ENCODE results near the gene AATK. TPM values are rescaled to one million over a fixed set of nuclear protein-coding genes. Genes with fewer than 3 reads are reported as not detected.
"Not testable (repeated sequence)": the region's sequence is repeated elsewhere in the genome, so short reads cannot be mapped to it uniquely, and the experiment has no call there.

AATK gene
- total RNA-seq, 4 donors from 2014 or later: 0.64 to 2.8 (median 1.1) TPM

DNA sequence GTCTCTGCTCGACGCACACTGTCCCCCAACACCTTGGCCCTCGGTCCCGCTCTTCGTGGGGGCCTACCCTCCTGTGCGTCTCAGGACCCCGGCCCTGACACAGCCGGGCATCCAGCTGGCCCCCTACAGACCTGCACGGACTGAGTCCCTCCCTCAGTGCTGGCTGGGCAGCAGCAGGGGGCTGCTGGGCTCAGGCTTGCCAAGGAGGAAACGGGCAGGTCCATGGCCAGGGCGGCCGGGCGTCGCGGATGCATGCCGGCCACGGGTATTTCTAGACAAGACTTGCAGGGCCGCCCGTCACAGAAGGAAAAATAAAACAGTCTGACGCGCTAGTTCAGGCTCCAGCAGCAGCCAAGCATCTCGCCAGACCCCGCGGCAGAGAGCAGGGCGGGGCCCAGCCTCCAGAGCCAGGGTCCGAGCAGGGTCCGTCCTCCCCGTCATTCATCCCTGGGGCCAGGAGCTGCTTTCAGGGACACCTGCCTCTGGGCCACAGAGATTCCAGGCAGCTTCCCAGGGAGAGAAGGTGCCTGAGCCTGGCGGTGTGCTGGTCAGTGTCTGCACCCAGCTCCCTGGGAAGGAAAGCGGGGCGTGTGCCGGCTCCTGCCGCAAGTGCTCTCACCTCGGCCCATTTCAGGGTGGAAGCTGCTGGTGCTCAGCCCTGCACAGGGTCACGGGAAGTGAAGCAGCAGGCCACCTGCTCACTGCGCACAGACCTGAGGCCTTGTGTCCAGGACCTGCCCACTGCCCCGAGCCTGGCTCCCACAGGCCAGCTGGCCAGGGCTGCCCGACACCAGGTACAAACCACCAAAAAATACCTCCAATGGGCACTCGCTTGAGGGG, 8.0 kb downstream of the AATK start:
- WGBS: 74% methylated on average over 16 of the region's 39 CpGs
- peaks cover 5% of the 10 kb centered on the region for H3K4me1 ChIP-seq
- H3K9me3 ChIP-seq: no peaks in the 10 kb centered on the region
- H3K36me3 ChIP-seq: no peaks in the 10 kb centered on the region
- peaks cover 33% of the 10 kb centered on the region for H3K27me3 ChIP-seq
- no peak overlapping the region for H3K4me3 ChIP-seq
- no peak for DNase-seq (ENCODE audit: low spot score in 2 of 2)
- TF ChIP-seq EP300 (IDR thresholded peaks at IDR 0.05) (no peak), POLR2AphosphoS5 (IDR thresholded peaks at IDR 0.05) (no peak), POLR2A (IDR thresholded peaks at IDR 0.05) (no peak)
- TF ChIP-seq, protein P1, sequence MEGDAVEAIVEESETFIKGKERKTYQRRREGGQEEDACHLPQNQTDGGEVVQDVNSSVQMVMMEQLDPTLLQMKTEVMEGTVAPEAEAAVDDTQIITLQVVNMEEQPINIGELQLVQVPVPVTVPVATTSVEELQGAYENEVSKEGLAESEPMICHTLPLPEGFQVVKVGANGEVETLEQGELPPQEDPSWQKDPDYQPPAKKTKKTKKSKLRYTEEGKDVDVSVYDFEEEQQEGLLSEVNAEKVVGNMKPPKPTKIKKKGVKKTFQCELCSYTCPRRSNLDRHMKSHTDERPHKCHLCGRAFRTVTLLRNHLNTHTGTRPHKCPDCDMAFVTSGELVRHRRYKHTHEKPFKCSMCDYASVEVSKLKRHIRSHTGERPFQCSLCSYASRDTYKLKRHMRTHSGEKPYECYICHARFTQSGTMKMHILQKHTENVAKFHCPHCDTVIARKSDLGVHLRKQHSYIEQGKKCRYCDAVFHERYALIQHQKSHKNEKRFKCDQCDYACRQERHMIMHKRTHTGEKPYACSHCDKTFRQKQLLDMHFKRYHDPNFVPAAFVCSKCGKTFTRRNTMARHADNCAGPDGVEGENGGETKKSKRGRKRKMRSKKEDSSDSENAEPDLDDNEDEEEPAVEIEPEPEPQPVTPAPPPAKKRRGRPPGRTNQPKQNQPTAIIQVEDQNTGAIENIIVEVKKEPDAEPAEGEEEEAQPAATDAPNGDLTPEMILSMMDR (IDR thresholded peaks at IDR 0.05): no peak
- H3K27ac ChIP-seq: no peak overlapping the region

DNA sequence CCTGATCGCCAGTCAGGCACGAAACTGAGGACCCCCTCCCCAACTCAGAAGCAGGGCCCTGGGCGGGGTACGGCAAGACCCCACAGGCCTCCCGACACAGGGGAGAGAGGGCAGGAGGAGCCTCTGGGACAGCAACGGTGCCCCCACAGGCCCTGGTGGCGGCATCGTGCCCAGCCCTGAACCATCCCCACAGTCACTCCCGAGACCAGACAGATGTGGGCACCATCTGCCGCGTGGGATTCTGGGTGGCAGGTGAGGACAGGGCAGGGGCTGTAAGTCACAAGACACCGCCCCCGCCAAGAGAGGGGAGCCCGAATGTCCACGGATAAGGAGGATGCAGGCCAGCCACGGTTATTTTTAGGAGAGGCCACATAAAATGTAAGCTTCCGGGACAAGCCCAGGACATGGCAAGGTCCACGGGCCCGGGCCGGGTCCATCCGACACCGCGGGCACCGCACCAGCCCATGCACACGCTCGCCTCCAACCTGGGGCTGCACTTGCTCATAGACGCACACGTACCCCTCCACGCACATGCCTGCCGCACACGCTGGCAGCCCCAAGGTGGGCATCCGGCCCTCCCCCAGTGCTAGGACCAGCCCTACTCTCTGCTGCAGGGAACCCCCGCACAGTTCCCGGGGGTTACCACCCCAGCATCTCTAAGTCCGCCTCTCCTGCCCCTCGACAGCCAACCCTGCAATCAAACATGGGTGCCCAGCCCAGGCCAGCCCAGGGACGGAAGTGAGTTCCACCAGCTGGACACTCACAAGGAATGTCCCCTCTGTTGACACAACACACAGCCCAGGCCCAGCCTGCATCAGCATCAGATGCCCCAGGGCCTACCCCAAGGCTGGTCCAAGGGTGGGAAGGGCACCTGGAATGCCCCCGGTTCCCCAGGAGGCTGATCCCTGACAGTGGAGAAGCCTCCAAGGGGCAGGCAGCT, 8.9 kb downstream of the AATK start:
- H3K27ac ChIP-seq: no peak overlapping the region
- TF ChIP-seq POLR2A (IDR thresholded peaks at IDR 0.05) (no peak), EP300 (IDR thresholded peaks at IDR 0.05) (no peak), POLR2AphosphoS5 (IDR thresholded peaks at IDR 0.05) (no peak)
- TF ChIP-seq, protein P1 (IDR thresholded peaks at IDR 0.05): no peak
- DNase-seq (ENCODE audit: low spot score in 2 of 2): no peak
- H3K36me3 ChIP-seq: no peaks in the 10 kb centered on the region
- H3K9me3 ChIP-seq: no peaks in the 10 kb centered on the region
- peaks cover 5% of the 10 kb centered on the region for H3K4me1 ChIP-seq
- WGBS: 89% methylated on average over 8 of the region's 38 CpGs
- H3K4me3 ChIP-seq: no peak overlapping the region
- peaks cover 27% of the 10 kb centered on the region for H3K27me3 ChIP-seq

DNA sequence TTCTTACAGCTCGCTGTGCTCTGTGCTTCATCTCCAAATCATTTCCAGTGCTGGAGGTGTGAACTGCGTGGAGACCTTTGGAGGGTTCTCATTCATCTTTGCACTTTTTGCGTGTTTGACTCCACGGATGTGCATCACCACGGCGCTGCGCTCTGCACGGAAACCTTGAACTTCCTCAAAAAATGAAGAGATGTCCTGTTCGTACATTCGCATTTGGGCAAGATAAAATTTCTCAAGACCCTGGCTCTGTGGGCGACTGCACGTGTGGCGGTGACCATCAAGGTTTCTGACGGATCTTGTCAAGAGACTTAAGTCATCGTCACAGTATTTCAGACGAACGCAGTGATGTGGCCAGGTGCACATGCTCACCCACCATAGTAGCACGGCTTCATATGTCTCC, 11.1 kb downstream of the AATK start:
- no peak for DNase-seq (ENCODE audit: low spot score in 2 of 2)
- 96% methylated on average over 18 of the region's 18 CpGs for WGBS
- H3K4me3 ChIP-seq: no peak overlapping the region
- TF ChIP-seq, protein P1 (IDR thresholded peaks at IDR 0.05): no peak
- no peak for TF ChIP-seq POLR2AphosphoS5 (IDR thresholded peaks at IDR 0.05)
- no peak for TF ChIP-seq POLR2A (IDR thresholded peaks at IDR 0.05)
- TF ChIP-seq EP300 (IDR thresholded peaks at IDR 0.05): no peak
- H3K27me3 ChIP-seq: peaks cover 30% of the 10 kb centered on the region
- H3K36me3 ChIP-seq: no peaks in the 10 kb centered on the region
- H3K4me1 ChIP-seq: peaks cover 5% of the 10 kb centered on the region
- no peak overlapping the region for H3K27ac ChIP-seq
- H3K9me3 ChIP-seq: no peaks in the 10 kb centered on the region

DNA sequence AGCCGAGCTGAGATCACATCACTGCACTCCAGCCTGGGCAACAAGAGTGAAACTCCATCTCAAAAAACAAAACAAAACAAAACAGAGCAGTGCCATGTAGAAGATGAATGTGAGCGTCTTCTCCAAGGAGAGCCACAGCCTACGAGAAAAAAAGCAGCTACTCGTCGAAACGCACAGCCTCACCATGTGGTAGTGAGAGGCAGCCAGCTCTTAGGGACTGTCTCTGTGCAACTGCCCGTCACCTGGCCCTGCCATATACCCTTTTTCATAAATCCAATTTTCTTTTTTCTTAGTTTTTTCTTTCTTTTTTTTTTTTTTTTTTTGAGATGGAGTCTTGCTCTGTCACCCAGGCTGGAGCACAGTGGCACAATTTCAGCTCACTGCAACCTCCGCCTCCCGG, 12.0 kb downstream of the AATK start:
- DNase-seq (ENCODE audit: low spot score in 2 of 2); H3K36me3 ChIP-seq; H3K9me3 ChIP-seq; H3K4me3 ChIP-seq; H3K4me1 ChIP-seq; H3K27ac ChIP-seq: not testable (repeated sequence)
- WGBS: 85% methylated on average over 9 of the region's 9 CpGs
- peaks cover 26% of the 10 kb centered on the region for H3K27me3 ChIP-seq

DNA sequence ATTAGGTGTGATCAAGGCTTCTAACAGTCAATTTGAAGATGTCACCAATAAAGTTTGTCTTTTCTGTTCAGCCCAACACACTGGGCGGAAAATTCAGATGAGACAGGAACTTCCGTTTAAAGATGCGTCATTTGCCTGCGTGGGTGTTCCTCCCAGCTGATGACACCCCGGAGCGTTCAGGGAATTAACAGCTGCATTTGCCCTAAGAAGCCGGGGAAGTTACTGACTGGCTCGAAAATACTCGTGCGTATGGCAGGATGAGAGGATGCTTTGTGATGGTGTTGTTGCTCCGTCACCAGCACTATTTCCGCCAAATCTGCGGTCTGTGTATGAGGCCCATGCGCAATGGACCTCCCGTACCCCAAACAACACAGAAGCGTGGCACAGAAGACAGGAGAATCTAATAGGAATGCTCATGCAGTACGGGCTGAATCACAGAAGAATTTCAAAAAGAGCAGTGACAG, 12.6 kb downstream of the AATK start:
- DNase-seq (ENCODE audit: low spot score in 2 of 2): no peak
- no peaks in the 10 kb centered on the region for H3K9me3 ChIP-seq
- 58% methylated on average over 17 of the region's 17 CpGs for WGBS

More for the DNA sequence above, 12.6 kb downstream of the AATK start:
- Histone ChIP-seq H3K36me3 (no peaks in the 10 kb centered on the region), H3K27me3 (peaks cover 20% of the 10 kb centered on the region), H3K4me3 (no peak overlapping the region), H3K27ac (no peak overlapping the region), H3K4me1 (peaks cover 5% of the 10 kb centered on the region)
- TF ChIP-seq POLR2AphosphoS5 (IDR thresholded peaks at IDR 0.05) (no peak), POLR2A (IDR thresholded peaks at IDR 0.05) (no peak), EP300 (IDR thresholded peaks at IDR 0.05) (no peak)
- TF ChIP-seq, protein P1 (IDR thresholded peaks at IDR 0.05): no peak

Measured in suprapubic skin (tissue), 4 donors.